Colonic mucosa (tissue), 4 donors: ENCODE measurements around the gene CORO7. TPM values are rescaled to one million over a fixed set of nuclear protein-coding genes. Genes with fewer than 3 reads are reported as not detected.

Source experiments
- DNase-seq: peaks from one replicate; pipeline ENCODE4 v3.0.0-alpha.2; 2020
- H3K27ac ChIP-seq: fragments of 200-600 bp; one replicate; pipeline ENCODE4 v1.8.0; 2021
- H3K27me3 ChIP-seq: fragments of 200-600 bp; one replicate; pipeline ENCODE4 v1.8.0; 2021
- H3K36me3 ChIP-seq: fragments of 200-600 bp; one replicate; pipeline ENCODE4 v1.8.0; 2021
- H3K4me1 ChIP-seq: fragments of 200-600 bp; one replicate; pipeline ENCODE4 v1.8.0; 2021; ENCODE audit warnings: mild to moderate bottlenecking
- H3K4me3 ChIP-seq: fragments of 200-600 bp; one replicate; pipeline ENCODE4 v1.8.0; 2021
- H3K9ac ChIP-seq, 2 donors: one replicate each; pipeline ENCODE4 v1.7.0; 2013; ENCODE audit warnings: control low read depth in 2 of 2, low read depth in 2 of 2, low read length in 2 of 2
- H3K9me3 ChIP-seq: fragments of 200-600 bp; one replicate; pipeline ENCODE4 v1.8.0; 2021
- CTCF ChIP-seq: fragments of 200-600 bp; IDR thresholded peaks from one replicate; pipeline ENCODE4 v1.8.0; 2022; ENCODE audit warnings: antibody characterized with exemption, mild to moderate bottlenecking
- intact Hi-C: fragments of 100-400 bp; cut with DNase I; formaldehyde crosslinking; loops from one replicate; pipeline ENCODE4 v1.14.1; 2022
- total RNA-seq, 2 donors: library from RNA; stranded (reverse); fragmentation: NEBNext Ultra II Directional in 1 of 2; extraction: Animal tissue kit (Norgen Biotek cat#: 25700) in 1 of 2; gene quantifications; one replicate each; pipeline ENCODE4 v1.2.1, GENCODE V29; 2021
- donor health status: healthy.
- donor health status: DM: no; HTN: no; CAD: no.
- donor health status: DM: no; HTN: no; CAD: no.

Gene CORO7
- total RNA-seq, 2 donors from 2014 or later = 37.2 to 55.9 TPM

GRCh38 chr16:4433914-4434787 is 17.8 kb upstream of the CORO7 start:
- H3K4me3 ChIP-seq = no peak overlapping the region
- no peaks in the 10 kb centered on the region for H3K9me3 ChIP-seq
- intact Hi-C loops = no loop called here
- no peak for TF ChIP-seq CTCF
- no peak overlapping the region for H3K9ac ChIP-seq
- H3K36me3 ChIP-seq = peaks cover 13% of the 10 kb centered on the region
- H3K27ac ChIP-seq = no peak overlapping the region
- H3K4me1 ChIP-seq = no peaks in the 10 kb centered on the region
- H3K27me3 ChIP-seq = no peaks in the 10 kb centered on the region
- DNase-seq = no peak

GRCh38 chr16:4433228-4433627 is 16.8 kb upstream of the CORO7 start:
- Histone ChIP-seq H3K36me3 (peaks cover 13% of the 10 kb centered on the region), H3K4me1 (no peaks in the 10 kb centered on the region), H3K4me3 (no peak overlapping the region), H3K9ac (no peak overlapping the region), H3K27me3 (no peaks in the 10 kb centered on the region), H3K27ac (no peak overlapping the region), H3K9me3 (no peaks in the 10 kb centered on the region)
- TF ChIP-seq CTCF = no peak
- intact Hi-C loops = no loop called here
- no peak for DNase-seq

GRCh38 chr16:4431023-4431422 is 14.6 kb upstream of the CORO7 start:
- no peak overlapping the region for H3K4me3 ChIP-seq
- no peak overlapping the region for H3K27ac ChIP-seq
- intact Hi-C loops = no loop called here
- no peak for TF ChIP-seq CTCF
- no peak for DNase-seq
- no peak overlapping the region for H3K9ac ChIP-seq
- H3K9me3 ChIP-seq = no peaks in the 10 kb centered on the region
- H3K4me1 ChIP-seq = peaks cover 7% of the 10 kb centered on the region
- H3K36me3 ChIP-seq = no peaks in the 10 kb centered on the region
- no peaks in the 10 kb centered on the region for H3K27me3 ChIP-seq

GRCh38 chr16:4428500-4428899 is 12.1 kb upstream of the CORO7 start:
- H3K9me3 ChIP-seq = no peaks in the 10 kb centered on the region
- H3K27me3 ChIP-seq = no peaks in the 10 kb centered on the region
- H3K9ac ChIP-seq = no peak overlapping the region
- no peak for DNase-seq
- intact Hi-C loops = loop anchor here (10.0 kb wide), 1 partner anchor 46 kb away; the partner anchor contains the start of genes HMOX2 and NMRAL1
- no peak for TF ChIP-seq CTCF
- H3K27ac ChIP-seq = no peak overlapping the region
- no peak overlapping the region for H3K4me3 ChIP-seq
- no peaks in the 10 kb centered on the region for H3K36me3 ChIP-seq
- H3K4me1 ChIP-seq = peaks cover 7% of the 10 kb centered on the region

GRCh38 chr16:4426722-4427372 is 10.5 kb upstream of the CORO7 start:
- Histone ChIP-seq H3K9me3 (no peaks in the 10 kb centered on the region), H3K4me3 (peak overlapping the region; percentile 88), H3K4me1 (peaks cover 7% of the 10 kb centered on the region), H3K9ac (peak overlapping the region; percentile 4 to 76), H3K27me3 (no peaks in the 10 kb centered on the region), H3K27ac (no peak overlapping the region), H3K36me3 (no peaks in the 10 kb centered on the region)
- no peak for DNase-seq
- TF ChIP-seq CTCF = no peak
- intact Hi-C loops = loop anchor here (10.0 kb wide), 1 partner anchor 48 kb away; the partner anchor contains the start of genes HMOX2 and NMRAL1
